Measurements from ENCODE around the gene LRFN2.

The LRFN2 gene

DNA sequence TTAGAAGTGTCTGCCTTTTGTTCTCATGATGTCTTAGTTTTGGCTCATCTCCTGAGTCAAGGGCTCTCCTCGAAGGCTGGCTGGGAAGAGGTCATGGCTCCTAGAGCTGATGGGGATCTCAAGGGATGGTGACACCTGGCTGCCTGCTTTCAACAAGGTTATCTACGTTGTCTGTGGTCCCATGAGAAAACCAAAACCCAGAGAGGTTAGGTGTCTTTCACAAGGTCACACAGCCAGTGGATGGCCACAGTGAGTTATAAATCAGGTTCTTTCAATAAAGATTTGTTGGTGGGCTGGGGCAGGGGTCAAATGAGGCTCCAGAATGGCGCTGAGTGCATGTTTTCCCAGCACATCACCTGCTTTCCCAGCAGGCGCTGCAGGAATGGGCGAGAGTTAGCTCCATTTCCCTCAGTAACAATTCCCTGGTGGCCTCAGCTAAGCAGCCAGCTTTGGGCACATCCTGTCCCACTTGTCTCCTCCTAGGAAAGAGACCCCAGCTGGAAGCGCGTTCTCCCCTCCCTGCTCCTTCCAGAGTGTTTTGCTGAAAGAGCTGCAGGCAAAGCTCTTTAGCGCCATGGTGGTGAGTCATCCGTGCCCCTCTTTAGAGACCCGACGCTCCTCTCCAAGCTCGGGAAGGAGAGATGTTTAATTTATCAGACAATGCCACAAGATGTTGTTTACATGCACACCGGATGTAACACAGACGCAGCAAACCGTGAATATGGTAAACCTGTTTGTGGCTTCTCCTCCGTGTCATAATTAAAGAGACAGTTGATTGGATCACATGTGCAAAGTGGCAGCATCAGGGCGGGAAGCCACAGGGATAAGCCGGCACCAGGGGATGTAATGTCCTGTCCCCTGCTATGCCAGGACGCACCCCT lies 109.7 kb downstream of the LRFN2 start:
- DNase-seq (ENCODE audit: low read depth in 2 of 2) = no peak

DNA sequence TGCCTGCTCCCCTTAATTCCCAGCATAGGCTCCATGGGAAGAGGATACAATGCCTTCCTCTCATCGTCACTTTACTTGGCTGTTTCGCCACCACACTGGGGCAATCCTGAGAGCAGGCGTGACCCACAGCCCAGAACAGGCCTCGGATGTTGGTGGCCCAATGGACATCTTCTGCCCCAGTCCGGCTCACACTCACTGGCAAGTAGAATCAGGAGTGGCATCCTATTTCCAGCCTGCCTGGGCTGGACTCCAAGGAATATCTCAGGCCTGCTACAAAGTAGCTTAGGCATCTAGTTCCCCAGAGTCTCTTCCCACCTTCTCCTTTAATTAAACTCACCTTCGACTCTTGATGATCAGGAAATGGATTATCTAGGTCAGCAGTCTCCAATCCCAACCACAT lies 110.5 kb downstream of the LRFN2 start:
- DNase-seq (ENCODE audit: low read depth in 2 of 2) = no peak

- DNase-seq (ENCODE audit: low read depth in 2 of 2) = no peak
Measured at GRCh38 chr6:40474937-40475336, 112.2 kb downstream of the LRFN2 start.

DNA sequence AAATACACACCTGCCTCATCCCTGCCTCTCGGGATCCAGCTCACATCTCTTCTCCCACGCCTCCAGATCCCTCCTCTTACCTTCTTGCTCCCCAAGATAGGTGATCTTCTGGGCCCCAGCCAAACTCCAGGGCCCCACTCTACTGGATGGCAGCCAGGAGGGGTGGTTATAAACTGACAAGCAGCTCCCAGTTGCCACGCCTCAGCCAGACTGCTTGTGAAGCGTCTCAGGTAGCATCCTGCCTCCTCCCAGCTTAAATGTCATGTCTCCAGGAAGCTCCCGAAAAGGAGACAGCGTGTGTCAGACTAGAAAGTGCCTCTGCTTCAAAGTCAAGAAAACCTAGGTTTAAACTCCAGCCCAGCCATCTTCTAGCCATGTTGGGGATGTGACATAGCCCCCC lies 114.1 kb downstream of the LRFN2 start:
- no peak for DNase-seq (ENCODE audit: low read depth in 2 of 2)

DNA sequence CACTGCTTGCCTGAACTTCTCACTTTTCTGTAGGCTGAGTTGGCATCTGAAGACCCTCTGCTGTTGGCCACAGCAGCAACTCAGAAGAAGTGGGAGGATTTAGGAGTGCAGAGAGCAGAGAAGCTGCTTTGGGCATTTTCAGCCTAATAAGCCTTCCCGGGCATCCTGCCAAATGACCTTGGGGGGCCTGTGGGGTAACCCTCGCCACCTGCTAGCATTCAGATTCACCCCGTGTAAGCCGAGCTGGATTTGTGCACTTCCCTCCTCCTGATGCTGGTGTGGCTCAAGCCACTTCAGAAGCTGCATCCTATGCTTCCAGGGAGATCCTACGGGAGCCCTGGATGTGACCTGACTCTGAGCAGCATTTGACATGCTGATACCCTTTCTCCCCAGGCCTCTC lies 114.8 kb downstream of the LRFN2 start:
- no peak for DNase-seq (ENCODE audit: low read depth in 2 of 2)

DNA sequence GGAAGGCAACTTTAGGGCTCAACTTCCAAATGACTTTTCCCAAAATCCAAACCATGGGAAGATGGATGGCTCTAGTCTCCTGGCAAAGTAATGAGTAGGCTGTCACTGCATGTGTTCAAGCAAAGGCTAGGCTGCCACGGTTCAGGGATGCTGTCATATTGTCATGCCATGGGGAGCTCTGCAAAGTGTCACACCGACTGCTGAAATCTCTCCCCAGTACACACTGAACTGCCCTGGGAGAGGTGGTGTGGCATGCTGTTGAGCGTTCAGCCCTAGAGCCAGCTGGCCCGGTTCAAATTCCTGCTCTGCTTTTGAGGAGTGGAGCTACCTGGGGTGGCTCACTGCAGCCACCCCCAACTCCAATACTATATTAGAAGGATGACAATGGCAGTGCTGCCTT lies 115.9 kb downstream of the LRFN2 start:
- no peak for DNase-seq (ENCODE audit: low read depth in 2 of 2)

DNA sequence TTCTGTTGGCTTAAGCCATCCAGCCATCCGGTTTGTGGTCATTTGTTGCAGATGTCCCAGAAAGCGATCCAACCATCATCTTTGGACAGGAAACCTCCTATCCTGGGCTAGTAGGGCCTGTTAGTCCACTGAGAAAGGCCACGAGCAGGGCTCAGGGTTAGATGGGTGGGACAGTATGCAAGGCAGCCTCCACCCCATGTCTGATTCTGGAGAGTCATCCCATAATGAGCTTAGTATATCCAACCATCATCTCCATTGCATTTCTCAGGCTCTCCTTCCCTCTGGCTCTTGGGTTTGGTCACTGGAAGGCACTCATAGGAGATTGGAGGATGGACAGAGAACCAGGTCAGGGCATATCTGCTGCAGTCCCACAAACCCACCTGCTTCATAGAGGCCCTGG lies 117.8 kb downstream of the LRFN2 start:
- no peak for DNase-seq (ENCODE audit: low read depth in 2 of 2)

- no peak for DNase-seq (ENCODE audit: low read depth in 2 of 2)
Measured at GRCh38 chr6:40466986-40467539, 120.1 kb downstream of the LRFN2 start.

GRCh38 chr6:40461643-40462042 lies 125.5 kb downstream of the LRFN2 start:
- DNase-seq (ENCODE audit: low read depth in 2 of 2) = no peak

GRCh38 chr6:40460380-40460779 lies 126.8 kb downstream of the LRFN2 start:
- DNase-seq (ENCODE audit: low read depth in 2 of 2) = no peak

DNA sequence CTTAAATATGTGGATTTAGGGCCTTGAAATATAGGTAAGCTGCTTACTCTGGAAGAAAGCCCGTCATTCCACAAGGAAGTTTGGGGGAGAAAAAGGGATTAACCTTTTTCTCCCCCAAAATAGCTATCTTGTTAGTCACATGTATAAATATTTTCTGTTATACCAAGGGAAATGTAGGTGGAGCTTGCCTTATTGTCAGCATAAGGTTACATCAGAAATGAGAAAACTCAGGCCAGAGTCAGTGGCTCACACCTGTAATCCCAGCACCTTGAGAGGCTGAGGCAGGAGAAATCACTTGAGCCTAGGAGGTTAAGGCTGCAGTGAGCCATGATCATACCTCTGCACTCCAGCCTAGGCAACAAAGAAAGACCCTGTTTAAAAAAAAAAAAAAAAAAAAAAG lies 129.9 kb downstream of the LRFN2 start:
- no peak for DNase-seq (ENCODE audit: low read depth in 2 of 2)

- DNase-seq (ENCODE audit: low read depth in 2 of 2) = no peak
Measured at GRCh38 chr6:40456390-40457013, 130.7 kb downstream of the LRFN2 start.

- no peak for DNase-seq (ENCODE audit: low read depth in 2 of 2)
Measured at GRCh38 chr6:40455686-40456389, 131.3 kb downstream of the LRFN2 start.

- no peak for DNase-seq (ENCODE audit: low read depth in 2 of 2)
Measured at GRCh38 chr6:40450483-40450882, 136.7 kb downstream of the LRFN2 start.

DNA sequence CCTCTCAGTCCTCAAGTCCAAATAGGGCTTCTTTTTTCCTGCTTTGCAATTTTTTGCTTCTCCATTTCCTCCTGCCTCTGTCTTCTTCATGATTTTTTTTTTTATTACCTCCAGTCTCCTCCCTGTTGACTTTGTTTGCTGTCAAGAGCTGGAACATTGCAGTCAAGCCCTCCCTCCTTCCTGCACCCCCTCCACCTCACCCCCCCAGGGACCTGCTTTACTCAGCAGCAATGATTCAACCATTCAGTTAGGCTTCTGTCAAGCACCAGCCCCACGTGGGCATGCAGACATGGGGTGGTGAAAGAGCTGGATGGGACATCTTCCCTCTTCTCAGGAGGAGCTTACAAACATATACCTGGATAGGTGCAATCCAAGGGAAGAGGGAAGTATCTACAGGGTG lies 142.4 kb downstream of the LRFN2 start:
- no peak for DNase-seq (ENCODE audit: low read depth in 2 of 2)

- DNase-seq (ENCODE audit: low read depth in 2 of 2) = no peak
Measured at GRCh38 chr6:40444312-40444711, 142.9 kb downstream of the LRFN2 start.

DNA sequence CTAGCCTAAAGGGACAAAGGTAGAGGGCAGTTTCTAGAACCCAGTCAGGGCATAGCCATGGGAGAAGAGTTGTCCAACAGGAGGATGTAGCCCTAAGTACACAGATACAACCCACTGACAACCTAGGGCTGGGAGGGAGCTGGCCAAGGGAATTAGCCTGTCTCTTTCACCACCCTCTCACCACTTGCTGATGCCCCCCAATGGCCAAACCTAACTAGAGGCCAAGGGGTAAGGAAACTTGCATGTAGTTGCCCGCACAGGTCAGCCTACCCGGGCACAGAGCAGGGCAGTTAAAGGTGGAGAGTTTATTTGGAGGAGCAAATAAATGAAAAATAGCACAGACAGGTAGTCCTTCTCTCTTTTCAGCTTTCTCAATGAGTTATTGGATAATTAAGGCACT lies 143.3 kb downstream of the LRFN2 start:
- DNase-seq (ENCODE audit: low read depth in 2 of 2) = no peak

DNA sequence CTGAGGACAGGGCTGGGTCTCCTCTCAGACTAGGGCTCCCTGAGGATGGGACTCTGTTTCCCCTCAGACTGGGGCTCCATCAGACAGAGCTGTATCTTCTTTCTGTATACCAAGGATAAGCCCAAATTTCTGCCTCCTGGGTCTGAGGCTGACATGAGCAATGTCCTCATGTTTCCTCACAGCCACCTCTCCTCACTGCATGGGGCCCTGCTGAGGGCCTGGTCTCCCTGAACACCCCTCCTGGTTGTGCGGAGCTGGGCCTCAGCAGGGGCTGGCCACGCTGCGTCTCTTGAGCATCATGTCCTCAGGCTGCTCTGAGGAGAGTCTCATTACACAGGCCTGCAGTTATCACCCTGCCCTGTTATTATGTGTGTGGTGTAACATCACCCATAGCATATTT lies 144.6 kb downstream of the LRFN2 start:
- DNase-seq (ENCODE audit: low read depth in 2 of 2) = no peak

DNA sequence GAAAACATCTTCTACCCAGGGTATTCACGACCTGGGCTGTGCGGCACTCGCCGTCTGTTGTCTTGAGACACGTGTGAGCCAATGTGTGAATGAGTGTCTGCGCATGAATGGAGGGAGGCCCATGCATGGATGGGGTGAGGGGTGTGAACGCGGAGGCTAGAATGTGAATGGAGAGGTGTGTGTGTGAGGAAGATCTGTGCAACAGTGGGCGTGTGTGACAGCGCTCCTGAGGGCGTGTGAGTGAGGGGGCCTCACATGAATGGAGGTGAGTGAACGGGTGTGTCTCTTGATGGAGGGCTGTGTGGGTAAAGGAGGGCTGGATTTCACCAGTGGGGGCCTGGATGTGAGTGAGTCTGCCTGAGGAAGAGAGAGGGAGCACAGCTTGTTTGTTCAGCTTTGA lies 146.0 kb downstream of the LRFN2 start:
- DNase-seq (ENCODE audit: low read depth in 2 of 2) = no peak

DNA sequence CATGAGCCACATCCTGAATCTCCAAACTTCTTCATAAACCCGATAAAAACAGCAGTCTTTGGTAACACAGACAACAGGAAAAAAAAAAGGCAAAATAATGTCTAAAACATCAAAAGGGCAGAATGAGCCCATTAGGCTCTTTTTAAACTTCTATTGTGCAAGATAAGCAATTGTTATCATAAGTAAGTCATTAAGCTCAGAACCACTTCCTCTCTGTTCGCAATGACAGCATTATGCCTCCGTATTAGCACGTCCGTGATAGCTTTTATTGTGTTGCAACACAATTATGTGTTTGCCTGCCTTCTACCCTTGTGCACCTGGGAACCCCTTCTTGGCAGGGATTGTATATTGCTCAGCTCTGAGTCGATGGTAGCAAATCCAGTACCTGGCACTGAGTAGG lies 147.1 kb downstream of the LRFN2 start:
- DNase-seq (ENCODE audit: low read depth in 2 of 2) = no peak

- no peak for DNase-seq (ENCODE audit: low read depth in 2 of 2)
Measured at GRCh38 chr6:40439026-40439800, 148.0 kb downstream of the LRFN2 start.
